HTR-8/SVneo (cell line): ENCODE results near the gene GRM1.

Experiments
- DNase-seq: peaks from one replicate; pipeline ENCODE4 v3.0.0; 2011; ENCODE audit warnings: low spot score, mixed read lengths; ENCODE audit not compliant: insufficient read length
- FAIRE-seq: peaks from 2 replicates; lab custom pipeline; 2011; peaks lifted over from hg19 to GRCh38; lab: Jason Lieb, UNC

GRM1 gene

DNA sequence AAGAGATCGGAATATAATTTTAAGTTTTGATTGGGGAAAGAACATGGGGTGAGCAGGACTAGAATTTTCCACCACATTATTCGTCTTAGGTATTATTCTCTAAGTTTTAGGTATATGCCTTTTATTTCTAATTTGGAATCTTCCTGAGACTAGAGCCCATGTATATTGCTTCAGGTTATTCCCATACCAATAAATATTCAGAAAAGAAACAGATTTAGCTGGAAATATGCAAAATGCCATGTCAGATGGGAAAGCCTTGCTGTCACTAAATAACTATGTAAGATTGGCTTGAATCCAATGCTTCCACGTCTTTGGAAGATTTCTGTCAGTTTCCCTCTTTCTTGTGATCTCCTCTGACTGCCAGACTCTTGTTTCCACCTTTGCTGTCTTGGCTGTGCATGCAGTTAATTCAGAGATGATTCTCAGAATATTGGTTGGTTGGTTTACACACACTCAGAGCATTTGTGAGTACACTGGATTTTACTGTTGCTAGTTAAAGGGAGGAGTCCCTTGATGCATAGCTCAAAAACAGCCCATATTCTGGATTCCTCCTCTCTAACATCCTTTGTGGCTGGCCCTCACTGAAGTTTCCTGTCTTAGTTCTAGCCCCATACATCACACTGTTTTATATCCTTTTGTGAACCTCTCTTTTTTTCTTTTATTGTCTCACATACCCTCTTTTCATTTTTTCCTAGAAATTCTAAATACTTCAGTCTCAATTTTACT is 64.3 kb downstream of the GRM1 start:
- no peak for FAIRE-seq
- DNase-seq: no peak

DNA sequence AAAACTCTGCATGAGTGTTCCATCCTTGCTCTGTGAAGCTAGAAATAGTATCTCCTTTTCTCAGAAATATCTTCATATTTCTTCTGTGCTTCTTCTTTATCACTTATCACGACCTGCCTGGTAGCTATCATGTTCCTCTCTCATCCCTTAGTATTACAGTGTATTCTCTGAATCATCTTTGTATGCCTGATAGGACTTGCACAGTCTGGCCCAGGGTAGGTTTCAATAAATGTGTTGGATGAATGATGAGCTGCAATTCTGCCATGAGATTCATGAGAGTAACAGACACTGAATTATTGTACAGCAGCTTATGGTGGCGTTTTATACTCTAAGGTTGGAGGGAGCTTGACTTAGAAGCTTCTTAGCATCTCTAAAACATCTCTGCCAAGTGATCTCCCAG is 66.6 kb downstream of the GRM1 start:
- FAIRE-seq: no peak

DNA sequence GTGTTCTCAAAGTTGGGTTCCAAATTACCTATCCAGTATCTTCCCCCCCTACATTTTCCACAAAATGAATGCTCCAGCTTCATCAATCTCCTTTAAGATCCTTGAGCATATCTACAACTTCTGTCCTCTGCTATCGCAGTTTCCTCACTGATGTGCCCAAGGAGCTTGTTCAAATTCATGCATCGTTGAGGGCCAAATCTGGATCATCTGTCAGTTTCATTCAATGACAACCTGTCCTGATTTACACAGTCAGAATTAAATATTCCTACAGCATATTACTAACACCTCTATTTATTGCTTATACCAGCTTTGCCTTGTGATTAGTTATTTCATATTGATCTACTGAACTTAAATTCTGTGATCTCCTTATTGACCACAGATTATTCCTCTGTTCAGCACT is 68.7 kb downstream of the GRM1 start:
- DNase-seq (no peak), FAIRE-seq (no peak)

More for the DNA sequence above, 66.6 kb downstream of the GRM1 start:
- DNase-seq: no peak

DNA sequence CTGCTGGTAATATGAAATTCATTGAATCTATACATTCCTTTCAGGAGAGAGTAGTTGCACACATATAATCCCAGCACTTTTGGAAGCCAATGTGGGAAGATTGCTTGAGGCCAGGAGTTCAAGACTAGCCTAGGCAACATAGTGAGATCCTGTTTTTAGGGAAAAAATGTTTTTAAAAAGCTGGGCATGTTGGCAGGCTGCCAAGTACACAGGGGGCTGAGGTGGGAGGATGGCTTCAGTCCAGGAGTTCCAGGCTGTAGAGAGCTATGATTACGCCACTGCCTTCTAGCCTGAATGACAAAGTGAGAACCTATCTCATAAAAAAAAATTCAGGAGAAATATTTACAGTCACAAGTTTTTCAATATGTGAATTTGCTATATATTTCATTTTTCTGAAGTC is 71.9 kb downstream of the GRM1 start:
- FAIRE-seq: no peak
- DNase-seq: no peak

DNA sequence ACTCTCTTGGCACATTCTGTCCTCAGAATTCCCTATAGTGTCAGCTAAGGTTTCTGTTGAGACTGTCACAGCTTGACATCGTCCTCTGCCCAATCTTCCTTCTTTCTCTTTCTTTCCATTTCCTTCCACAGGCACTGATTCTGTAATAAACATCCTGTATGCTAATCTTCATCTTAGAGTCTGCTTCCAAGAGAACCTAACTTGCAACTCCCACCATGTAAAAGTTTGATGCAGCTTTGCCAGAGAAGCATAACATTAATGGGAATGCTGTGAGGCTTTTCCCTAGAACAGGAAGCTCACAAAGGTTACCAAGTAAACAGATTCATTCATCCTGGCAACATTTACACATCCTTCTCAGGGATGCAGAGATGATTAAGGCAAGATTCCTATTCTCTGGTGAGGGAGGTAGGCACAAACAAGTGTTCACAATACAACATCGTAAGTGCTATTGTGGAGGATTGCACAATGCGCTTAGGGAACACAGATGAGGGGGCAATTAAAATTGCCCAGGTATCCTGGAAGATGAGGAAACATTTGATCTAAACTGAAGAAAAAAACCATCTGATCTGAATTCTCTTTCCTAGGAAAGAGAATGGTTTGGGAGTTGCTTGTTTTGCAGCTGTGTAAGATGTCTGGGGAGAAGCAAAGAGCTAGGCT is 74.7 kb downstream of the GRM1 start:
- DNase-seq (no peak), FAIRE-seq (no peak)

DNA sequence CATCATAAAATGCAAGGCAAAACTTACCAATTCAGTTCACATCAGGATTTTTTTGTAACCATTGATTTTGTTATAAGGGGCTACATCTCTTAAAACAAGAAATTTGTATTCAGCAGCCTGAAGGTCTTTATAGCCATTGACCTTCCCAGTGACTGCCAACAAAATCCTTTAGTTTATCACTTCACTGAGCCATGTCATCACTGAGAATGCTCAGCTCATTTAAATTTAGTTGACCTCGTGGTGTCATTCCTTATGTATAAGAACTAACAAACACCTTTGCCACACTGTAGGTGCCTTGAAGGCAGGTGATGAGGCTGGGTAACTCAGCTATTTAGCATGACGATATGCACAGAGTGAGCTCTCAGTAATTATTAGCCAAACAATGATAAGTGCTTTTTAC is 77.7 kb downstream of the GRM1 start:
- FAIRE-seq (no peak), DNase-seq (no peak)

DNA sequence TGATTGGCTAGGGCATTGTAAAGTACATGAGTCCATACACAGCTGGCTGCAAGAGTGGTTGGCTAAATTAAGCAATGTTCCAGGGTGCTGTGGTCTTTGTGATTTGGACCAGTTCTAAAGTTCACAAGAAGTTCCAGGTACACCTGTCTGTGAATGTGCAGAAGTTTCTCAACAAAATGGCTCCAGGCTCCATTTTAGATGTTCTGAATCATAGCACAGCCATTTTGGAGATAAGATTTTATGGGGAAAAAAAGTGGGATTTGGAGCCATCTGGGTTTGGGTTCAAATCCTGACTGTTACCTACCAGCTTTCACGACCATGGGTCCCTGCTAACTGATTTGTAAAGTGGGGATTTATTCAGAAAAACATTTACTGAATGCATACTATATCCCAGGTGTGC is 82.1 kb downstream of the GRM1 start:
- FAIRE-seq (no peak), DNase-seq (no peak)

DNA sequence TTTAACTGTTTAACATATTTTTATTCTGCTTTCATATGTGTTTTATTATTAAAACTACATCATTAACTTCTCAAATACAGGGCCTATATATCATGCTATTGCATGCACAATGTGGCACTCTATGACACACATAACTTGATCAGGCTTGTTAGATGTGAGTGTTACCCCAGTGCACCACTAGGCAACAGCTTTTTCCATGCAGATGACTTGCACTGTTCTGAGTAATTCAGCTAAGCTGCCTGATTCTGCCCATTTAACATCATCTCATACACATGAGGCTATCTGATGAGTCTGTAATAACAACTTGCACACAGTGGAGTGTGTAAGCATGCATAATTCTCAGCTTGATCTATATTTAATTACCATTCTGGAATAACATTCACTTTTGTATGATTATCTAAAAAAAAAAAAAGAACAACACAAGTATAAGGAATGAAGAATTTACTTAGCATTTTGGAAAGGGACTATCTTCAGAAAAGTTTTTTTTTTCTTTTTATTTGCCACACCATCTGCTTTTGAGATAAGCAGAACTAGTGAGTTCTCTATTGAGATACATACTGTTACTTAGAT is 83.1 kb downstream of the GRM1 start:
- no peak for FAIRE-seq
- DNase-seq: no peak

DNA sequence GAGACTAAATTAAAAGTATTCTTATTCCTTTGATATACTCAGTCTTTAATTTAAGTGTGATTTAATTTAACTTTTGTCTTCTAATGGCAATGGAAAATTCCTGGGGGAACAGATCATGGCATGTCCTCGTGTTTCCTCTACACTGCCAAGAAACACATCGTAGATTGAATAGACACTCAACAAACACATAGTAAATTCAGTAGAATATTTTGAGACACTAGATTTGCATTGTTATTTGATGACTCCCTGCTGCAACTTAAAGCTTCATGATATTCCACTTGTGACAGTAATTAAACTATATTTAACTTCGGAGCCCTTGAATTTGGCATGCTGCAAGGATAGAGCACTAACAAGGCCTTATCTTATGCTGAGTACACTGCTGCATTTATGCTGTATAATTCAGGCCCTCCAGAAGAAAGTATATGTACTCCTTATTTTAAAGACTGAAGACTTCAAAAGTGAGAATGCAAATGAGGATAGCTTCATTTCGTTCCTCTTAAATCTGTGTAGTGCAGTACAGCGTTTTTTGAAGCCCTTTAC is 84.3 kb downstream of the GRM1 start:
- DNase-seq (no peak), FAIRE-seq (no peak)

DNA sequence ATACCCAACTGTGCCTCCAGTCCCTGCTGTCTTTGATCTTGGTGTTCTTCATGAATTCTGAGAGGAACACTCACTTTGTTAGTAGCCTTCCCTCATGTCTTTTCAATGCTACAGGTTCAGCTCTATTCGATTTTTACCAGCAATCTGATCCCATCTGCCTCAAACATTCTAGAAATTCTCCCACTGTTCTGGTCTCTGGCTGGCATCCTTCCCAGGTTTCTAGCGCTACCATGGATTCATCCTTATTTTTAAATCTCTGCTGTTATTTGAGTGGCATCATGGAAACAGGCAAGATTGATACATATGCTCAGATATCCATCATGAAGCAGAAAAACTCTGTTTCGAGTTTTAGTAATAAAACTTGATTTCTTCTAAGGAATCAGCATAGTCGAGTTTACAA is 94.8 kb downstream of the GRM1 start:
- no peak for FAIRE-seq
- no peak for DNase-seq

DNA sequence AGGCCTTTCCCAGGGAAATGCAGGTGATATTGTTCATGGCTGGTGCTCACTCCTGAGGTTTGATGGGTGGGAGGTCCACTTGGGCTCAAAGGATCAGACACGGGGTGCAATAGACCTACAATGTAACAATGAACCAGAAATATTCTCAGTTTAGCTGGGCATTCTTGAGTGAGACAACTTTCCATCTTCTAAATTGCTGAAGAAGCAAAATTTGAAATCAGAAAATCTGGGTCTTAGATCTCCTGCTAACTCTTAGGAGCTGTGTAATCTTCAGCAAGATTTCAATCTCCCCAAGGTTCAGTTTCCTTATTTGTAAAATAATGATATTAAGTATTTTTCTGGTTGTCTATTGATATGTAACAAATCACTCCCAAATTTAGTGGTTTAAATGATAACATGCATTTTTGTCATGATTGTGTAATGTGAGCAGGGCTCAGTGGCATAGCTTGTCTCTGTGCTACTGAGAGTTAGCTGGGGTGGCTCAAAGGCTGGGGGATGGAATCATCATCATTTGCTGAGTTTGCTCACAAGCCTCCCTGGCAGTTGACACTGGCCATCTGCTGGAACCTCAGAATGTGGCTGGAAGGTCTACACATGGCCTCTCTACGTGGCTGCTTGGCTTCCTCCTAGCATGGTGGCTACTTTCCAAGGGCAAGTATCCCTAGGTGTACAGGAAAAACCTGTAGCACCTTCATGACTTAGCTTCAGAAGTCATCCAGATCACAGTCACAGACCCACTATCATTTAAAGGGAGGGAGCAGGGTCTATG is 98.8 kb downstream of the GRM1 start:
- DNase-seq (no peak), FAIRE-seq (no peak)

DNA sequence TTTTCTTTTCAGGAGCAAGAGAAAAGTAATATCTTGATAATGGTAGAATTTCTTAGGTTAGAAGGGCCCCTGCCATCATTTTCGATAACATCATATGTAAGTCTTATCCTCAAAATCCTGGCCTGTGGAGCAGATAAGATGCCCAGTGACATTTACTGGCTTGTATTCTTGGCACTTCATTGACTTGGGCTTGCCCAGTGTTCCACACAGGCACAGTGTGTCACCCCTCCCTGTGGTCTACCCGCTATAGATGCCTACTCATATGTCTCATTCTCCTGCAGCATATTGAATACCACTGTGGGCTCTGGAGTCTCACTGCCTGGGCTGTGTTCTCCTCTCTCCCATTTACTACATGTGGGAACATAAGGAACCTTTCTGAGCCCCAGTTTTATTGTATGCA is 105.0 kb downstream of the GRM1 start:
- FAIRE-seq (no peak), DNase-seq (no peak)

DNA sequence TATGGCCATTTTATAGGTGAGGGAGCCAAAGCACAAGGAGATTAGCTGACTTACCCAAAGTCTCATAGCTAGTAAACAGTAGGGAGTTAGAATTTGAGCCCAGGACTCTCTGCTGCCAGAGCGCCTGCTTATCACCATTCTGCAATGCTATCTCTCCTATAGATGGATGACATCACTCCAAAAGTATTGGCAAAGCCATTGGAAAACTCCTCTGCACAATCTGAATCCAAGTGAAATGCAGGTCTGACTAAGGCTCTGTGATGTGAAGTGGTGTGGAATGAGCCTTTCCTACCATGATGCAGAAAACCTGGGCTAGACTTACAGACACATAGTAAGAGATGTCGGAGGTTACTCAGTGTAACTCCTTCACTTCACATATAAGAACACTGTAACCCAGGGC is 106.3 kb downstream of the GRM1 start:
- FAIRE-seq (no peak), DNase-seq (no peak)

DNA sequence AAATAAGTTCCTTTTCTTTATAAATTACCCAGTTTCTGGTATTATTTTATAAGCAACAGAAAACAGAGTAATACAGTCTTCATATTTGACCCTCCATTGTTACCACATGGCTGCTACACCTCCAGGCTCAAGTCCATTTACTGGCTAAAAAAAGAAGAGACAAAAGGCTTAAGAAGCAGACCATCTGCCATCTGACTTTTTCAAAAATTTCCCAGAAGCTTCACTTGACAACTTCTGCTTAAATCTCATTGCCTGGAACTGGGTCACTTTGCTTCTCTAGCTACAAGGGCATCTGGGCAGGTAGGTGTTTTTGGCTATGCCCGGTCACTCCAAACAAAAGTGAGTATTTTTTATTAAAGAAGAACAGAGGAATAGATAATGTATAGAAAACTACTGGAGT is 118.0 kb downstream of the GRM1 start:
- FAIRE-seq: no peak
- DNase-seq: no peak

DNA sequence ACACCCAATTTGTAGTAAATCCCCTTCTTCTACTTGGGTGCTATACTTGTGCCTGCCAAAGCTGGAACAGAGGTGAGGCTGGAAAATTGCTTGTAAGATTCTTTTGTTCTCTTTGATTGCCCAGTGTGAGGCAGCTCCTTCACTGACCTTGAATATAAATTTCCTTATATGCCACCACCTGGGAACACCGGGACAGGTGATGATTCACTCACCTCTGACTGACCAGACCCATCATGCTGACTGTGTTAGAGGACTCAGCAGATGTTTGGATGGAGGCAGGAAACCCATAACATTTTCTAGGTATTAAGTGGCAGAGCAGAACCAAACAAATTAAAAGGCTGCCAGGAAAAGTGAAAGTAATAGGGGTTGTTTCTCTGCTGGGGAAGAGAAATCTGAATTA is 120.9 kb downstream of the GRM1 start:
- no peak for FAIRE-seq
- no peak for DNase-seq

DNA sequence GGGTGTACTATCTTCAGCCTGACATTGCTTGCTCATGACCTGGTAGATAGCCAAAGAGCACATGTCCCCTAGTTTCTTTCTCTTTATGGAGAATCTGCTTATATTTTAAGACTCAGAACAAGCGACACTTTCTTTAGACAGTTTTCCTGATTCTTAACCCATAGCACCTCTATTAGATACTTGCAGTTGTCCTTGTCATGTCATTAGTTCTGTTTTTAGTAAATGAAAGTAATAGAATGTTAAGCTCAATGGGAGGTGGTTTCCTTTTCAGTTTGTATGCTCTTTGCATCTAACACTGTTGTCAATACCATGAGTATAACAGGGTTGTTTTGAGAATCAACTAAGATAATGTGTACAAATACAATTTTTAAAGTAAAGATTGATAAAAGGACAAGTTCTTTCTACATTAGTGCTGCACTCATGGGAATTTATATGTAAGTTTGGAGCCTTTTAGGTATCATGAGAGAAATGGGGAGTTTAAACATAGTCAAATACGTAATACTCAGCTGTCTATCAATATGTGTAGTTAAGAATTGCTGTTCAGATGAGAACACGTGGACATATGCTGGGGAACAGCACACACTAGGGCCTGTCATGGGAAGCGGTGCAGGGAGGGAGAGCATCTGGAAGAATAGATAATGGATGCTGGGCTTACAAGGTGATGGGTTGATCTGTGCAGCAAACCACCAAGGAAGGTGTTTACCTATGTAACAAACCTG is 124.3 kb downstream of the GRM1 start:
- FAIRE-seq (no peak), DNase-seq (no peak)

DNA sequence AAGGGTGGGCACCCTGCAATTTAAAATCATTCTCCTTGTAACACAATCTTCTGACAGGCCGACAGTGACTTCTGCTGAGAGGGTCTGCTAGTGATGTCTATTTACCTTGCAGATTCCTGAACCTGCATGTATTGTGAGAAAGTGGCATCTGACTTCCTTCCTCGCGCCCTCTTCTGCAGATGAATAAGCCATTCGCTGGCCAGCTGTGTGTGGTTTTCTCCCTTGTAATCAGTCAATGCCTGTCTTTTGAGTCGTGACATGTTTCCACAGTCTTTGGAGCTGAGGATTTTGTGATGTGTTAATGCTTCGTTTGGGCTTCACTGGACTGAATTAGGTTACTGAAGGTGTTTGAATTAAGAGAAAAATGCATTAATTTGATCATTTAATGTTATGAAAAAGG is 125.3 kb downstream of the GRM1 start:
- no peak for DNase-seq
- no peak for FAIRE-seq

DNA sequence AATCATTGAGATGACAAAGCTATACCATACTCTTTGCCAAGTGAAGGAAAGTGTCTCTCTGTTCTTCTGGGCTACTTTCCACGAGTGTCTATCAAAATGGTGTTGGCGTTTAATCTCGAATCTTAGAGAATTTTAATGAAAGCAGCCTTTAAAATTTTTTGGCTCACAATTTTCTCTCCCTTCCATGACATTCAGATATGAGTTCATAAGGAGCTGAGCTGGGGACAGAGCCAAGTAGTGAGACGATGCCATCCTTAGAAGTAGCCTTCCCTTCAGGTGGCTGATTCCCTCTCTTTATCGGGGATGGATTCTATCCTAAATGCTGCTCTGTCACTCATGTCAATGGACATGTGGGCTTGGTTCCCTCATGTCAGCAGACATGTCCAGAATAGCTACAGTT is 132.8 kb downstream of the GRM1 start:
- FAIRE-seq: no peak

DNA sequence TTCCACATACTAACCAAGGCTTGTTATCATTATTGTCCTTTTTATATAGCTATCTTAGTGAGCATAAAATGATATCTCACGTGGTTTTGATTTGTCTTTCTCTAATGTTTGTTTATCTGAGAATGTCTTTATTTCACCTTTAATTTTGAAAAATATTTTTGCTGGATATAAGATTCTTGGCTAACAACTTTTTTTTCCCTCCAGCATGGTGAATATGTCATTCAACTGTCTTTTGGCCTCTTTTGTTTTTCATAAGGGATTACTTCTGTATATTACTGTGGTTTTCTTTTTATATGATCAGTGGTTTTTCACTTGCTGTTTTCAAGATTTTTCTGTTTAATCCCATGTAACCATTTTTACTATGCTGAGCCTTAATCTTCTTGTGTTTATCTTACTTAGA is 141.0 kb downstream of the GRM1 start:
- FAIRE-seq: no peak
- DNase-seq: no peak

More for the DNA sequence above, 132.8 kb downstream of the GRM1 start:
- no peak for DNase-seq

DNA sequence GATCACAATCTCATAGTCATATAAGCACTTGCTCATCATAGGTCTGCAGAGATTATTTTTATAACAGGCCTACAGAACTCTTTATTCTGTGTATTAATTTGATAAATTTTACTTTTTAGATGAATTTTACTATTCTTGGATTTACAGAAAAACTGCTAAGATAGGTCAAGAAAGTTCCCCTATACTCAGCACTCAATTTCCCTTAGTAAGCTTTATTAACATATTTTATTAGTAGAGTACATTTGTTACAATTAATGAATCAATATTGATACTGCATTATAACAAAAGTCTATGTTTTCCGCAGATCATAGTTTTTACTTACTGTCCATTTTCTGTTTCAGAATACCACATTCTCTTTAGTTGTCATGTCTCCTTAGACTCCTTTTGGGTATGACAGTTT is 148.9 kb downstream of the GRM1 start:
- DNase-seq: no peak
- no peak for FAIRE-seq
